ENCODE measurements around the gene ANKRD10. TPM values are rescaled to one million over a fixed set of nuclear protein-coding genes. Genes with fewer than 3 reads are reported as not detected.
"Not testable (repeated sequence)": the region's sequence is repeated elsewhere in the genome, so short reads cannot be mapped to it uniquely, and the experiment has no call there.

Gene ANKRD10
- total and polyA plus RNA-seq, 2 donors (not counting 3 experiments of a cell fraction or from before 2014, with no cell fraction given): 44.5 to 94.1 TPM

DNA sequence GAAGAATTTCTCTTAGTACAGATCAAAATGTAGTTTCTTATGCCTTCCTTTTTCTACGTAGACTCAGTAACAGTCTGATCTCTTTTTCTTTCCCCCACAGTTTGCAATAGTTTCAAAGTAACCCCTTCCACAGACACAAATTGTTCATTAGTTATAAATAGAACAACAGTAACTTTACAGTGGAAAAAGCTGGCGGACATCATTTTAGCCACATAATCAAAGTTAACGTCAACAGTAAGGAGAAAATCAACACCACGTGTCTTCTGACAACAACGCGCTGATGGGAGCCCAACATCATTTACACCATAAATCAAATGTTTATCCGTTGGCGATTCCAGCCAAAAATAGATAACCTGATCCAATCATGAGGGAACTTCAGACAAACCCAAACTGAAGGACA lies 76.8 kb downstream of the ANKRD10 start:
- Histone ChIP-seq H3K9me3 (replicated peaks; ENCODE audit: control insufficient read depth, insufficient read depth, low read length) (no peaks in the 10 kb centered on the region), H3K4me3 (replicated peaks in 1 of 3; ENCODE audit: insufficient read depth in 1 of 3, low read depth in 1 of 3, low read length in 3 of 3) (no peak overlapping the region), H3K9ac (replicated peaks; ENCODE audit: extremely low read depth, insufficient read depth, low read length) (no peak overlapping the region), H3K79me2 (ENCODE audit: control insufficient read depth, insufficient read depth, low read length) (no peaks in the 10 kb centered on the region), H3K9me1 (replicated peaks; ENCODE audit: control insufficient read depth, extremely low read depth, insufficient read depth, low read length) (no peaks in the 10 kb centered on the region), H4K20me1 (replicated peaks; ENCODE audit: control insufficient read depth, extremely low read depth, insufficient read depth, low read length) (no peaks in the 10 kb centered on the region), H3K4me2 (ENCODE audit: insufficient read depth, low read length) (no peak overlapping the region), H3K4me1 (ENCODE audit: control insufficient read depth, extremely low read depth, insufficient read depth, low read length) (no peaks in the 10 kb centered on the region), H3K36me3 (ENCODE audit: control insufficient read depth in 2 of 2, extremely low read depth in 1 of 2, insufficient read depth in 2 of 2, low read length in 2 of 2) (no peaks in the 10 kb centered on the region), H2AFZ (ENCODE audit: low read depth, low read length) (no peak overlapping the region), H3K27ac (ENCODE audit: insufficient read depth, low read depth, low read length) (no peak overlapping the region), H3K27me3 (ENCODE audit: control insufficient read depth in 2 of 2, insufficient read depth in 2 of 2, low read length in 2 of 2) (peaks cover 19 to 34% of the 10 kb centered on the region in 2 experiments)
- dilution Hi-C loops (cut with MboI; ENCODE audit: extremely low pct_ligation_motif_present, low sequenced_read_pairs): no loop called here
- intact Hi-C loops (cut with micrococcal nuclease): no loop called here
- CTCF ChIA-PET: no interaction called here
- TF ChIP-seq POLR2AphosphoS5 (IDR thresholded peaks at IDR 0.05; ENCODE audit: insufficient read depth, low read depth, low read length) (no peak), EZH2 (IDR thresholded peaks at IDR 0.05; ENCODE audit: borderline replicate concordance, low read depth, low read length, severe bottlenecking) (no peak), FOS (IDR thresholded peaks at IDR 0.05; ENCODE audit: borderline replicate concordance, insufficient read depth, low read length) (no peak)
- POLR2A ChIA-PET: no interaction called here
- DNase-seq (ENCODE audit: low read depth, low spot score) (no peak), FAIRE-seq (no peak)
- no TSS peak for BruUV-seq (replicated peaks)

DNA sequence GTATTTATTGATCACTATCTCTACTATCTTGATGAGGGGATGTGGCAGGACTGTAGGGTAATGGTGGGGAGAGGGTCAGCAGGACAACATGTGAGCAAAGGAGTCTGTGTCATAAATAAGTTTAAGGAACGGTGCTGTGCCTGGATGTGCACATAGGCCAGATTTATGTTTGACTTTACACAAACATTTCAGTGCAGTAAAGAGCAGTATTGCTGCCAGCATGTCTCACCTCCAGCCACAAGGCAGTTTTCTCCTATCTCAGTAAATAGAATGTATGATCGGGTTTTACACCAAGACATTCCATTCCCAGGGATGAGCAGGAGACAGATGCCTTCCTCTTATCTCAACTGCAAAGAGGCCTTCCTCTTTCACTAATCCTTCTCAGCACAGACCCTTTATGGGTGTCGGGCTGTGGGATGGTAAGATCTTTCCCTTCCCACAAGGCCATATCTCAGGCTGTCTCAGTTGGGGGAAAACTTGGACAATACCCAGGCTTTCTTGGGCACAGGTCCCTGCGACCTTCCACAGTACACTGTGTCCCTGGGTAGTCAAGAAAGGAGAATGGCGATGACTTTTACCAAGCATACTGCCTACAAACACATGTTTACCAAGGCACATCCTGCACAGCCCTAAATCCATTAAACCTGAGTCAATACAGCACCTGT lies 77.3 kb downstream of the ANKRD10 start:
- H3K27me3 ChIP-seq (ENCODE audit: control insufficient read depth in 2 of 2, insufficient read depth in 2 of 2, low read length in 2 of 2): peaks cover 18 to 38% of the 10 kb centered on the region in 2 experiments
- H3K4me1 ChIP-seq (ENCODE audit: control insufficient read depth, extremely low read depth, insufficient read depth, low read length); FAIRE-seq; H2AFZ ChIP-seq (ENCODE audit: low read depth, low read length); H3K4me3 ChIP-seq (replicated peaks in 1 of 3; ENCODE audit: insufficient read depth in 1 of 3, low read depth in 1 of 3, low read length in 3 of 3); H3K36me3 ChIP-seq (ENCODE audit: control insufficient read depth in 2 of 2, extremely low read depth in 1 of 2, insufficient read depth in 2 of 2, low read length in 2 of 2); H3K9ac ChIP-seq (replicated peaks; ENCODE audit: extremely low read depth, insufficient read depth, low read length); intact Hi-C loops (cut with micrococcal nuclease); H3K4me2 ChIP-seq (ENCODE audit: insufficient read depth, low read length); H3K79me2 ChIP-seq (ENCODE audit: control insufficient read depth, insufficient read depth, low read length); DNase-seq (ENCODE audit: low read depth, low spot score); H3K9me3 ChIP-seq (replicated peaks; ENCODE audit: control insufficient read depth, insufficient read depth, low read length); H4K20me1 ChIP-seq (replicated peaks; ENCODE audit: control insufficient read depth, extremely low read depth, insufficient read depth, low read length); H3K27ac ChIP-seq (ENCODE audit: insufficient read depth, low read depth, low read length); dilution Hi-C loops (cut with MboI; ENCODE audit: extremely low pct_ligation_motif_present, low sequenced_read_pairs); POLR2A ChIA-PET; BruUV-seq (replicated peaks); CTCF ChIA-PET; H3K9me1 ChIP-seq (replicated peaks; ENCODE audit: control insufficient read depth, extremely low read depth, insufficient read depth, low read length): not testable (repeated sequence)

Measured in endothelial cell of umbilical vein (primary cell).